ENCODE results near the gene ATAD3B.
"Not testable (repeated sequence)": the region's sequence is repeated elsewhere in the genome, so short reads cannot be mapped to it uniquely, and the experiment has no call there.

ATAD3B gene

GRCh38 chr1:1433804-1434130 lies 37.8 kb upstream of the ATAD3B start:
- DNase-seq, result peak; percentile 29

GRCh38 chr1:1434131-1434823 lies 37.3 kb upstream of the ATAD3B start:
- no peak for DNase-seq

GRCh38 chr1:1434824-1435105 lies 36.8 kb upstream of the ATAD3B start:
- DNase-seq, result no peak

GRCh38 chr1:1435106-1435903 lies 36.3 kb upstream of the ATAD3B start, which contains the start of gene VWA1:
Gene VWA1 (plus strand): TSS chr1:1435690. CDS start chr1:1435749, 59 bp downstream.
- peak; percentile 54 for DNase-seq

GRCh38 chr1:1435911-1436629 lies 35.5 kb upstream of the ATAD3B start:
- DNase-seq, result no peak

- no peak for DNase-seq
Measured at GRCh38 chr1:1436630-1437032, 34.9 kb upstream of the ATAD3B start.

GRCh38 chr1:1437033-1437903 lies 34.3 kb upstream of the ATAD3B start:
- no peak for DNase-seq

GRCh38 chr1:1437904-1438376 lies 33.6 kb upstream of the ATAD3B start:
- DNase-seq, result no peak

- no peak for DNase-seq
Measured at GRCh38 chr1:1438531-1439381, 32.8 kb upstream of the ATAD3B start.

GRCh38 chr1:1439546-1440261 lies 31.9 kb upstream of the ATAD3B start:
- no peak for DNase-seq

GRCh38 chr1:1440262-1441001 lies 31.1 kb upstream of the ATAD3B start:
- no peak for DNase-seq

- peak; percentile 32 for DNase-seq
Measured at GRCh38 chr1:1441002-1441888, 30.3 kb upstream of the ATAD3B start.

- DNase-seq, result no peak
Measured at GRCh38 chr1:1442069-1442770, 29.3 kb upstream of the ATAD3B start.

- DNase-seq, result not testable (repeated sequence)
Measured at GRCh38 chr1:1446631-1447030, 24.9 kb upstream of the ATAD3B start.

- no peak for DNase-seq
Measured at GRCh38 chr1:1449099-1449739, 22.3 kb upstream of the ATAD3B start, which contains the start of gene ATAD3C. Gene ATAD3C (plus strand): TSS chr1:1449689. CDS start chr1:1450684, 995 bp downstream.

- DNase-seq, result not testable (repeated sequence)
Measured at GRCh38 chr1:1450616-1451015, 20.9 kb upstream of the ATAD3B start.

GRCh38 chr1:1451696-1452364 lies 19.7 kb upstream of the ATAD3B start:
- no peak for DNase-seq
